Suprapubic skin (tissue), 3 donors: ENCODE results near the gene NPSR1.

Source experiments
- EP300 ChIP-seq: sonication (generic); formaldehyde crosslinking; IDR thresholded peaks from one replicate; pipeline ENCODE4 v1.6.1; 2017; ENCODE audit warnings: antibody characterized with exemption
- TF ChIP-seq, protein P1 (sequence below), 2 donors: fragments of 200-600 bp in 1 of 2; fragments of 450-650 bp in 1 of 2; sonication (generic) in 1 of 2; IDR thresholded peaks; one replicate each; pipeline ENCODE4 v1.5.1; 2016 to 2019; ENCODE audit warnings: antibody characterized with exemption in 2 of 2, mild to moderate bottlenecking in 1 of 2, moderate library complexity in 1 of 2

GRCh38 chr7:34889951-34890350 is 231.9 kb downstream of the NPSR1 start:
- TF ChIP-seq, protein P1, sequence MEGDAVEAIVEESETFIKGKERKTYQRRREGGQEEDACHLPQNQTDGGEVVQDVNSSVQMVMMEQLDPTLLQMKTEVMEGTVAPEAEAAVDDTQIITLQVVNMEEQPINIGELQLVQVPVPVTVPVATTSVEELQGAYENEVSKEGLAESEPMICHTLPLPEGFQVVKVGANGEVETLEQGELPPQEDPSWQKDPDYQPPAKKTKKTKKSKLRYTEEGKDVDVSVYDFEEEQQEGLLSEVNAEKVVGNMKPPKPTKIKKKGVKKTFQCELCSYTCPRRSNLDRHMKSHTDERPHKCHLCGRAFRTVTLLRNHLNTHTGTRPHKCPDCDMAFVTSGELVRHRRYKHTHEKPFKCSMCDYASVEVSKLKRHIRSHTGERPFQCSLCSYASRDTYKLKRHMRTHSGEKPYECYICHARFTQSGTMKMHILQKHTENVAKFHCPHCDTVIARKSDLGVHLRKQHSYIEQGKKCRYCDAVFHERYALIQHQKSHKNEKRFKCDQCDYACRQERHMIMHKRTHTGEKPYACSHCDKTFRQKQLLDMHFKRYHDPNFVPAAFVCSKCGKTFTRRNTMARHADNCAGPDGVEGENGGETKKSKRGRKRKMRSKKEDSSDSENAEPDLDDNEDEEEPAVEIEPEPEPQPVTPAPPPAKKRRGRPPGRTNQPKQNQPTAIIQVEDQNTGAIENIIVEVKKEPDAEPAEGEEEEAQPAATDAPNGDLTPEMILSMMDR (IDR thresholded peaks at IDR 0.05) = no peak
- TF ChIP-seq EP300 = no peak
